GM19035 (cell line): Measurements from ENCODE around the gene HAL.

ENCODE experiments used
- ATAC-seq: cut with Tn5 transposase; IDR thresholded peaks from one replicate; pipeline ENCODE4 v1.9.1; 2021; ENCODE audit not compliant: unreplicated experiment

Gene HAL

DNA sequence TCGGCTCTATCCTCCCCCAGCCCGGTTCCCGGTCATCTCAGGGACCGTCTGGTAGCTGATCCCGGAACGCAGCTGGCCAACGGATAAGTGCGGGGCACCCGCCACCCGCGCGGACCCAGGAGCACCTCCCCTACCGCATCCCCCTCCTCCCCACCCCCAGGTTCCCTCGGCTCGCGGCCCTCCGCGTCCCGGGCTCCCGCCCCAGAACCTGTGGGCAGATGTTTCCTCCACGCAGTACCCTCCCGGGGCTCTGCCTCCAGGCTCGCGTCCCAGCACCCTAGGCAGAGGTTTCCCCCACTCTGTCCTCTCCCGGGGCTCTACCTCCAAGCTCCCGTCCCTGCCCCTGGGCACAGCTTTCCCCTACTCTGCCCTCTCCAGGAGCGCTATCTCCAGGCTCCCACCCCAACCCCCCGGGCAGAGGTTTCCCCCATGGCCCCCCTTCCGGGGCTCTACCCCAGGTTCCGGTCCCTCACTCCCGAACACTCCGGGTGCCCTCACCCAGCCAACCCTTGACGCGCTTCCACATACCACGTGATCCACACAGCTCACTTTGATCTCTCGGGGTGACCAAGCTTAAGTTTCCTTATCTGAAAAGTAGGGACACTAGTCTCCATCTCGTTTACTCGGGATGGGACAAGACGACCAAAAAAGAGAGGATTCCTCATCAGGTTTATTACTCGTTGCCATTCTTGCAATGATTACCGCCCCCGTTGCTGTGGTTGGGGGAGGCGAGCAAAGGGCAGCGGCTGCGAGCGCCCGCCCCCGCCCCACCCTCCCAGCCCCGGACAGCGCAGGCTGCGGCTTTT, 53.4 kb downstream of the HAL start, which contains the start of gene CCDC38:
TSS of gene CCDC38 (minus strand) at position 91 of the 806 bp plus-strand sequence. CDS start 6,105 bp downstream, outside the sequence.
- ATAC-seq = peak; percentile 98

DNA sequence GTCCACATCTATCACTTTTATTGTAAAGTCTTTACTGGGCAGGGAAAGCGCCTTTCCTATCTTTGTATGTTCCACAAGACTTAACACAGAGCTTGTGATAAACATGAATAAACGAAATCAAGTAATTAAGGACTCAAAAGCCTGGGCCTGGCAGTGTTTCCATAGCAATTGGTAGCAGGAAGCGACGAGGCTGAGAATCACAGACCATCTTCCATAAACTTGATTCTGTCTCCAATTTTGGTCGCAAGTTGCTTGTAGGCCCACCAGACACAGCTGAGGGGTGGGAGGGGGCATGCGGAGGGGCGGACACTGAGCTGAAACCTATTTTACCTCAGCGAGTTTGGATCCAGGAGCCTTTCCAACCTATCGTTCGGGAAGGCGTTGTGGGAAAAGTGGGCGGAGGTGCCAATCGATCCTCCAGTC, 54.0 kb downstream of the HAL start:
- ATAC-seq = no peak

DNA sequence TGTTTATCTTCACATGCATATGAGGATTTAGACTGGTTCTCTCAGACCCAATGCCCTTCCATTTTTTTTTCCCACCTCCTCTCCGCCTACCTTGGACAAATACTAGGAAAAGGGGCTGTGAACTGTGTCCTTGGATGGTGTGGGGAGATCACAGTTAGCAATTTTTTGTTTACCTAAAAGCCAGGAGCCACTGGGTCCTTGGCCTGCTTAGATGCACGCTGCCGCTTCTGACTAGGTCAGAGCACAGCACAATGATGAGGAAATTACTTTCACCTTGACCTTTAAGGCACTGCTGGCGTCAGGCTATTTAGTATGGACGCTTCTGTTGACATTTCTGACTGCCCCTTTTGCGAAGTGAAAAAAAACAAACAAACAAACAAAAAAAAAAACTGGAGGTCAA, 55.6 kb downstream of the HAL start:
- no peak for ATAC-seq
